ENCODE measurements around the gene LY6G6C. TPM values are rescaled to one million over a fixed set of nuclear protein-coding genes. Genes with fewer than 3 reads are reported as not detected.
A peak's percentile ranks its signal among the peaks of the same experiment; 100 is the strongest.

Gene LY6G6C
- total RNA-seq, 1 donor from 2014 or later = not detected

DNA sequence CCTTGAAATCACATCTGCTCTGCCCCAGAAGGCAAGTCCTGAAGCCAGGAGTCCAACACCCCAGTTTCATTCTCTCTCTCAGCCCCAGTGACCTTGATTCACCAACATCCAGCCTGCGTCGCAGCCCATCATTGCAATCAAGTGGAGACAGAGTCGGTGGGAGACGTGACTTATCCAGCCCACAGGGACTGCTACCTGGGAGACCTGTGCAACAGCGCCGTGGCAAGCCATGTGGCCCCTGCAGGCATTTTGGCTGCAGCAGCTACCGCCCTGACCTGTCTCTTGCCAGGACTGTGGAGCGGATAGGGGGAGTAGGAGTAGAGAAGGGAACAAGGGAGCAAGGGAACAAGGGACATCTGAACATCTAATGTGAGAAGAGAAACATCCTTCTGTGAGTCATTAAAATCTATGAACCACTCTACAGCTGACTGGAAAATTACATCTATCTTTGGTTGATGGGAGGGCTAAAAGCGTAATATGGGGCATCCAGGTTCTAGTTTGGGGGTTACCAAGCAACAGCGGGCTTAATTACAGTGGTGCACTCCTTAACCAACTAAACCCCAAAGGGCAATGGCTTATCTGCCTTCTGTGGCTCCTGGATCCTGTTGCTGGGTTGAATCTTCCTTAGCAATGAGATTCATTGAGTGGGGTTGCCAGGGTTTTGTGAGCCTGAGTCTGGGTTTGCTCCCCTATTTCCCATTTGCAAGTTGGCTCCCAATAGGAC, 3.9 kb downstream of the LY6G6C start:
- no peak overlapping the region for H3K27ac ChIP-seq
- no peak for ATAC-seq
- H3K36me3 ChIP-seq = no peaks in the 10 kb centered on the region
- no peak overlapping the region for H3K4me3 ChIP-seq
- no peak for DNase-seq
- TF ChIP-seq, protein P1, sequence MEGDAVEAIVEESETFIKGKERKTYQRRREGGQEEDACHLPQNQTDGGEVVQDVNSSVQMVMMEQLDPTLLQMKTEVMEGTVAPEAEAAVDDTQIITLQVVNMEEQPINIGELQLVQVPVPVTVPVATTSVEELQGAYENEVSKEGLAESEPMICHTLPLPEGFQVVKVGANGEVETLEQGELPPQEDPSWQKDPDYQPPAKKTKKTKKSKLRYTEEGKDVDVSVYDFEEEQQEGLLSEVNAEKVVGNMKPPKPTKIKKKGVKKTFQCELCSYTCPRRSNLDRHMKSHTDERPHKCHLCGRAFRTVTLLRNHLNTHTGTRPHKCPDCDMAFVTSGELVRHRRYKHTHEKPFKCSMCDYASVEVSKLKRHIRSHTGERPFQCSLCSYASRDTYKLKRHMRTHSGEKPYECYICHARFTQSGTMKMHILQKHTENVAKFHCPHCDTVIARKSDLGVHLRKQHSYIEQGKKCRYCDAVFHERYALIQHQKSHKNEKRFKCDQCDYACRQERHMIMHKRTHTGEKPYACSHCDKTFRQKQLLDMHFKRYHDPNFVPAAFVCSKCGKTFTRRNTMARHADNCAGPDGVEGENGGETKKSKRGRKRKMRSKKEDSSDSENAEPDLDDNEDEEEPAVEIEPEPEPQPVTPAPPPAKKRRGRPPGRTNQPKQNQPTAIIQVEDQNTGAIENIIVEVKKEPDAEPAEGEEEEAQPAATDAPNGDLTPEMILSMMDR (IDR thresholded peaks at IDR 0.05) = no peak
- intact Hi-C loops (cut with DNase I) = no loop called here
- no peaks in the 10 kb centered on the region for H3K9me3 ChIP-seq
- H3K27me3 ChIP-seq (ENCODE audit: low read depth) = no peaks in the 10 kb centered on the region
- no peaks in the 10 kb centered on the region for H3K4me1 ChIP-seq

DNA sequence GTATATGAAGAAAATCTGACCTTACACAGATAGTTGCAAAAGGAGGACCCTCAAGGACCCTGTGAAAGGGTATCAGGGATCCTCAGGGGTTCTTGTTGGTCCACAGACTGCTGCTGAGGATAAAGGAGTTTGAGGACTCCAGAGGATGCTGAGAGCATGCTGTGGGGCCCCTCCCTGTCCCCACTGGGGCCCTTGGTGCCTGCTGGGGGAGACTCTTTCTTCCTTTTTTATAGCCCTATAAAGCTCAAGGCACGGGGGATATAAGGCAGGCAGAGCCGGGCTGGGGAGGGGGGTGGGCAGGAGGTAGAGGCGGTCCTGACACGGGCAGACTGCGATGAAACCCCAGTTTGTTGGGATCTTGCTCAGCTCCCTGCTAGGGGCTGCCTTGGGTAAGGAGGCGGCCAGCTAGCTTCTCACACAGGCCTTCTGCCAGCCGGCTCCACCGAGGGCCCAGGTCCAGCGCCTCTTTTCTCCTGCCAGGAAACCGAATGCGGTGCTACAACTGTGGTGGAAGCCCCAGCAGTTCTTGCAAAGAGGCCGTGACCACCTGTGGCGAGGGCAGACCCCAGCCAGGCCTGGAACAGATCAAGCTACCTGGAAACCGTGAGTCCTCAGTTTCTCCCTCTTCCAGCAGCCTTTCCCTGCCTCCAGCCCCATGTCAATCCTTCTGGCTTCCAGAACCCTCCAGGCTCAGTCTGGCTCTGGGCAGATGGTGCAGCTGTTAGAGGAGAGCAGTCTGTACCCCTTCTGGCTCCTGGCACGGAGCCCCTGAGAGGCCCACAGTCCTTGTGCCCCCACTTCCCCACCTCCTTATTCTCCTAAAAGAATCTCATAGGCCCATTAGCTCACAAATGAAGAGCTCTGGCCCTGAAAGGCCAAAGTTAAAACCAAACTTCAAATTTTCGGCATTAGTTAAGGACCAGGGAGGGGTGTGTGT, 6.3 kb downstream of the LY6G6C start, which contains the start of gene LY6G6D:
TSS of gene LY6G6D (plus strand) at position 327 of the 937 bp plus-strand sequence. CDS start at position 335, 8 bp downstream.
- H3K36me3 ChIP-seq = no peaks in the 10 kb centered on the region
- no peak within 1 kb of the TSS for H3K27ac ChIP-seq
- ATAC-seq = no peak
- peaks cover 7% of the 10 kb centered on the region for H3K4me1 ChIP-seq
- TF ChIP-seq, protein P1 (IDR thresholded peaks at IDR 0.05) = no peak
- no peaks in the 10 kb centered on the region for H3K27me3 ChIP-seq (ENCODE audit: low read depth)
- no peak for DNase-seq
- no peak within 1 kb of the TSS for H3K4me3 ChIP-seq
- intact Hi-C loops (cut with DNase I) = no loop called here
- no peaks in the 10 kb centered on the region for H3K9me3 ChIP-seq

DNA sequence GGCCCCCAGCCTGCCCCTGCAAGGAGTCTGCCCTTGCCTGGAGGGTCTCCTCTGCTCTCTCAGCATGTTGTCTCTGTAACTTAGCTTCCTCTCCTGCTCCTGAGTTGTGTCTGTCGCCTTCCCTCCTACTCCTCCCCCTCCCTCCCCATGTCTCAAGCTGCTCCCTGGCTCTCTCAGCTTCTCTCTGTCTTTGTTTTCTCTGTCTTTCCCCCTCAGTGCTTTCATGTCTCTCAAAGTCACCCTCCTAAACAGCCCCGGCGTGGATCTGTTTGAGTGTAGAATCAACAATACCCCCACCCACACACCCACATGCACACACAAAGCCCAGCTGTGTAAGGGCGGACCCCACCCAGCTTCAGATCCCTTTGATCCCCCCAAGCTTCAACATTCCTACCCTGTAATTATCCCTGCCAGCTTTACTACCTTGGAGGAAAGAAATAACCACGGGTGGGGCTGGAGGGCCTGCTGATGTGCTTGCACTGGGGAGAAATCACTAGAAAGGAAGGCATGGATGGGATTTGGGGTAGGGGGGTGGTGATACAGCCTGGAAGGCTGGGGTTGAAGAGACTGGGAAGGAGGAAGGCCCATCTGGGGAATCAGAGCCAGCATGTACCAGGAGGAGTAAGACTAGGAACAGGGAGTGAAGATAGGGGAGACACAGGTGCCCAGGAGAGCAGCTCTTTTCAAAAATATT, 7.4 kb downstream of the LY6G6C start:
- no peak for DNase-seq
- ATAC-seq = no peak

DNA sequence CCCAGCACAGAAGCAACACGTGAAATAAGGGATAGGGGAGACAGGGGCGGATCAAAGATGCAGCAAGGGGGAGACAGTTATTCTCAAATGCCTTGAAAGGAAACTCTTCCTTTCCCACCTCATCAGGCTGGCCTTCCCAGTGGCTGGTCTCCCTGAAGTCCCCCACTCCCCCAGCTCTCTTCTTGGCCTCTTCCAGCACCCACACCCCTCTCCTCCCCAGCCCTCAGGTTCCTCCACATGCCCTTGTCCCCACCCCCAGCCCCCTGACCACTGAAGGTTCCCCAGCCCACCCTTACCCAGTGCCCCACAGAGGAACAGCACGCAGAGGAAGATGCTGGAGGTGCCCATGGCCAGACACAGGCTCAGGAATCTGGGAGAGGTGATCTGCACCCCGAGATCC, 8.1 kb downstream of the LY6G6C start:
- Histone ChIP-seq H3K4me3 (no peak overlapping the region), H3K27ac (no peak overlapping the region), H3K36me3 (no peaks in the 10 kb centered on the region), H3K9me3 (no peaks in the 10 kb centered on the region), H3K27me3 (ENCODE audit: low read depth) (no peaks in the 10 kb centered on the region), H3K4me1 (peaks cover 7% of the 10 kb centered on the region)
- DNase-seq = no peak
- no peak for ATAC-seq
- intact Hi-C loops (cut with DNase I) = no loop called here
- TF ChIP-seq, protein P1 (IDR thresholded peaks at IDR 0.05) = no peak

More for the DNA sequence above, 7.4 kb downstream of the LY6G6C start:
- no peaks in the 10 kb centered on the region for H3K27me3 ChIP-seq (ENCODE audit: low read depth)
- TF ChIP-seq, protein P1 (IDR thresholded peaks at IDR 0.05) = no peak
- H3K27ac ChIP-seq = no peak overlapping the region
- no peaks in the 10 kb centered on the region for H3K36me3 ChIP-seq
- H3K4me3 ChIP-seq = no peak overlapping the region
- no peaks in the 10 kb centered on the region for H3K9me3 ChIP-seq
- peaks cover 7% of the 10 kb centered on the region for H3K4me1 ChIP-seq
- intact Hi-C loops (cut with DNase I) = no loop called here

DNA sequence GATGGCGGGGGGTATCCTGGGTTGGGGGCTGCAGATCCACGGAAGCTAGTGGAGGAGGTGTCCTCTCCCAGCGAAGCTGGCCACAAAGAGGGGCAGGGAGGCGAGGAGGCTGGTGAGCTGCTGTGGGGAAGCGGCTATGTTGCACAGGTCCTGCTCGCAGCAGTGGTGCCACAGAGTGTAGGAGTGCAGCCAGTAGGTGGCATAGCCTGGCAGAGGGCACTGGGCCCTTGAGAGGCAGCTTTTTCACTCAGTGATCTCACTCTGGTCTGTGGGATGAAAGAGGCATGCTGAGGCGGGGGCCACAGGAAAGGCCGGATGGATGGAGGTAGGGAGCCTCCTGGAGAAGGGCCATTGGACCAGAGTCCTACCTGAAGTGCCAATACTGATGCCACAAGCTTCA, 9.2 kb downstream of the LY6G6C start:
- Histone ChIP-seq H3K36me3 (no peaks in the 10 kb centered on the region), H3K27ac (no peak overlapping the region), H3K27me3 (ENCODE audit: low read depth) (no peaks in the 10 kb centered on the region), H3K4me1 (peaks cover 7% of the 10 kb centered on the region), H3K4me3 (no peak overlapping the region), H3K9me3 (no peaks in the 10 kb centered on the region)
- DNase-seq (no peak), ATAC-seq (peak; percentile 45 to 47)
- intact Hi-C loops (cut with DNase I) = no loop called here
- TF ChIP-seq, protein P1 (IDR thresholded peaks at IDR 0.05) = no peak
